ENCODE data around the gene FBXO21.

FBXO21 gene

DNA sequence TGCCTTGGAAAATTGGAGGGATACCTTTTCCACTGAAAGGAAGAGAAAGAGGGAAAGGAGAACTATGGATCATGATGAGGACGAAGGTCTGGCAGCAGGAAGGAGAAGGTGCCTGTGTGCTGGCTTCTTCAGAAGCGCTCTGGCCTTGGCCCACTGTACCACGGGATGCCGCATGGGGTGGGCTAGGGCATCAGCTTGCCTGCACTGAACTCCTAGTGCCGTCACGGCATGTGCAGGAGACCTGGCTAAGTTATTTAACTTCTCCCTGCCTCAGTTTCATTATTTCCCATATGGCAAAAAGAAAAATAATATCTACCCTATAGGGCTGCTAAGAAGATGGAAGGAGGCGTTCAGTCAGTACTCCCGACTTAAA, 28.1 kb downstream of the FBXO21 start:
- DNase-seq, result no peak

GRCh38 chr12:117161460-117162166, 28.7 kb downstream of the FBXO21 start:
- DNase-seq, result no peak

- peak; percentile 43 for DNase-seq
These were observed 30.6 kb downstream of the FBXO21 start for GRCh38 chr12:117159674-117160073.

GRCh38 chr12:117158911-117159553, 31.2 kb downstream of the FBXO21 start:
- no peak for DNase-seq

DNA sequence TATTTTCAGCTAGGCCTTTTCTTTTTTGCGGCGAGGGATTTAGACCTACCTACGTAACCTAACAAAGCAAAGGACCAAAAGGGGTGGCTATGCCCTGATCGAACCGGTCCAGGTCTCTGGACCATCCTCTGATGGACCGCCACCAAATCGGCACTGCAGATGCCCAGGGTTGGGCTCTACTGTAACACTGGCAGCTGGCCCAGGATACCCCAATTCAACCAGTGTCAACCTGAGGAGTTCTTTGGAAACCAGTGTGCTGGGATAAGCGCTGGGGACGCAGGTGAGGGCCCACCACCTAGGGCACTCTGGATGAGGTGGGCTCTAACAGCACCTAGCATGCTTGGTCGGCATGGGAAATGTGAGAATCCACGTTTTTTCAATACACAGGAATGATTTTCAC, 32.2 kb downstream of the FBXO21 start:
- DNase-seq, result no peak

DNA sequence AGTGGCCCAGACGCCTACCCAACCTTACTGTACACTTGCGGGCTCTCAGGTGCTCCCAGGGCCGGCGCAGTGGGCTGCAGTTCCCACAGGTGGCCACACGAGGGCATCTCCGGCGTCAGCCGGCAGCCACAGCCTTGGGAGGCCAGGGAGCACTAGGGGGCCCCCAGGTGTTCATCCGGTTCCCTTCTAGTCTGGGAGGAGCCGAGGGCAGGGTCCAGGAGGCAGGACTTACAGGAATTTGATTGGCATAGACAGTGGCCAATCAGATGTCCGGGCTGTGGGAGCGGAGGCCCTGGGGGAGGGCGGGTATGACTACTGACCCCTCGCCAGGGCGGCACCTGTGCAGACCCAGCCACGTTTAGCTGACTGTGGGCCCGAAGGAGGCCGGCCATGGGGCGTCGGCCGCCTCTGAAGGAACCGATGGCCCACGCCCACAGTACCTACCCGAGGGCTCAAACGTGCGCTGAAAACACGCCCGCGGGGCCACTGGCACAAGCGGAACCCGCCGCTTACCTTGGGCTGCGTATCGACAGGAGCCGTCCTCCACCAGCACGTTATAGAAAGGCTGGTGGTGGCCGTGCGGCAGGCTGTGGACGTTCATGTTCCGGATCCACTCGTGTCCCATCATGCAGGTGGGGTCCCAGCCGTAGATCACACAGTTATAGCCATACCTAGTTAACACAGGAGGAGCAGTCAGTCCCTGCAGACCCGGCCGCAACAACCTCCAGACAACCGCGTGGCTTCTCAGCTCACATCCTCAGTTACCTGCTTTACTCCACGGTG, 34.8 kb downstream of the FBXO21 start:
- peak; percentile 93 for DNase-seq

DNA sequence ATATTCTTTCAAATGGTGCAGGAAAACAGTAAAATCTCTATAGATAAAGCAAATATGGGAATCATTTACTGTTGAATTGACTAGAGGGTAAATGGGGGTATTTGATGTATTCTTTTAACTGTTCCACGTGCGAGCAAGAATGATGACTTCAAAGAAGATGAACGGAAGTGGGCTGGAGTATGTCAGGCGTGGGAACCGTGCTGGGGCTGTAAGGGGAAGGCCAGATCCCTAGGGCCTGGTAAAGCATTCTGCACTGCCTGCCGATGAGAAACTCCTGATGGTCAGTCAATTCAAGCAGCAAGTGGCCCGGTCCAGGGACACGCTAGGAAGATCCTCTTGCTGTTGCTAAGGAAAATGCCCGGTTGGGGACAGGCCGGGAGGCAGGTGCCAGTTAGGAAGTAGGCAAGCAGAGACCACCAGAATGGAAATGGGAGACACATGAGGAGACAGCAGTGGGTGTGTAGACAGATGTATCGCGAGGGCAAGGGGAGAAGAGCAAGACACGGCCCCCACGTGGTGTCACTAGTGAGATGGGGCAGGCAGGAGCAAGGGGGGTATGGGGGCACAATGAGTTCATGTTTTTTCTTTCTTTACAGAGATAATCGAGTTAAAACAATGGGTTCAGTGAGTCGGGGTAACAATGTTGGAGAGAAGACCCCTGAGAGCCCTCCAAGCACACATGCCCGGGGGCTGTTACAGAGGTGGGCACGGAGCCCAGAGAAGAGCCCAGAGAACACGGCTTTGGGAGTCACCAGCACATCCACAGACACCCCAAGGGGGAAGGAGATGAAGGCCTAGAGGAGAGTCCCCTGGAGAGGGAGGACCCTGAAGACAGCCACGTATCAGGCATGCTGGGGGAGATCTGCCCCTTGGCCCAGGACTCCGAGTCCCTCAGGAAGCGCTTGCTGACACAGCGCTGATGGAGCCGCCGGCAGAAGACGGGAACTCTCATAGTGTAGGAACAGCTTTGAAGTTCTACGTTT, 37.2 kb downstream of the FBXO21 start:
- no peak for DNase-seq

DNA sequence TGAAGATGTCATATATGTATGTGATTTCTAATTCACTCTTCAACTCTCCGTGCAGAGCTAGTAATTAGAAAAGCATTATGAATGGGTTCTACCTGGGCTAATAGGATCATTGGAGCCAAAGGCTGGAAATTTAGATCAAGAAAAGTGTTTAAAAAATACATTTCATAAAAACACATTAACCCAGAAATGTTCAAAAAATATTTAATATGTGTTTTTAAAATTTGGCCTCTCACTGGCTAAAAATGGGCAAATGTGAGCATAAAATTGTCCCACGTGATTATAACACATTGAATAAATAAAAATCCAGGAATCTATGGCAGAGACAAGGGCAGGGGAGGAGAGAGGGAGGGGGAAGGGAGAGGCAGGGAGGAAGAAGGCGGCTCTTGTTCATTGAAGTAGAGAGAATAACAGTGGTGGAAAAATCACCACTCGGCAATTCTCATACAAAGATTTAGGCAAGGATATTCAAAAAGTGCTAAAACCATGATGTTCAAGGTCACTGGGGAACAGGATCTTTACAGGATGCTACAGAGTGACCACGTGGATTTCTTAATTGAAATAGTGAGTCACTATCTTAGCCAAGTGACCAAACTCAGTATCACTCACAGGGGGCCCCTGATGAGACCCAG, 38.8 kb downstream of the FBXO21 start:
- DNase-seq, result no peak

GRCh38 chr12:117149431-117149830, 40.8 kb downstream of the FBXO21 start:
- DNase-seq, result no peak

DNA sequence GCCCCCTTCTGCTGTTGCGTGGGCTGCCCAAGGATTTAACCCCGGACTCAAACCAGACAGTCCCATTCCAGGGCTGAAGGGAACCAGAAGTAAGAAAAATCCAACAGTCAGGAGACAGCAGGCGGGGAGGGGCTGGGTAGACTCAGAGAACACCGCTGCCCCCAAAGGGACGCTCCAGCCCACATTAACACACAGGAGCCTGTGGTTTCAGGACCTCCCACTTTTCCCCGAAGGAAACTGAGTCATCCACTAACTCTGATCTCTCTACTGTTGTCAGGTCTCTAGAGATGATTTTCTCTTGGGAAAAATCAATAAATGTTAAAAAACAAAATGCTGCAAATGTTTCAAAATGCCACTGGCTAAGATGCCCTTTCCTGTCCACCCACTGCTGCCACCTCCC, 41.6 kb downstream of the FBXO21 start:
- DNase-seq, result no peak

- no peak for DNase-seq
These were observed 42.6 kb downstream of the FBXO21 start for GRCh38 chr12:117147639-117148038.

GRCh38 chr12:117145597-117146154, 44.6 kb downstream of the FBXO21 start:
- no peak for DNase-seq

GRCh38 chr12:117144599-117144998, 45.7 kb downstream of the FBXO21 start:
- DNase-seq, result no peak

- peak; percentile 92 for DNase-seq
These were observed 47.2 kb downstream of the FBXO21 start for GRCh38 chr12:117143008-117143532.

DNA sequence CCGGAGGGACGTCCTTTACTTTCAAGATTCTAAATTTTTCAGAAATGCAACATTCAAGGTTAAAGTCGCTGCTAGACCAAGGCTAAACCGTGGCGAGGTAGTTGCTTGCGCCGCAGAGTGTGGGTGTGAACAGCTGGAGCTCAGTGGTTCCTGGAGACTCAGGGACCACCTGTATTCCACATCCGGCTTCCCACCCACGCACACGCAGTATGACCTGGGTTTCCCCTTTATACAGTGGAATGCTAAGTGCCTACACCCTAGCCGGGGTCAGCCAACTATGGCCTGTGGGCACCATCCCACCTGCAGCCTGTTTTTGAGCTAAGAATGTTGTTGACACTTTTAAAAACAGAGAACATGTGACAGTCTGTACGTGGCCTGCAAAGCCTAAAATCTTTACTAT, 48.2 kb downstream of the FBXO21 start:
- DNase-seq, result no peak

- DNase-seq, result no peak
These were observed 49.0 kb downstream of the FBXO21 start for GRCh38 chr12:117141097-117141898.

DNA sequence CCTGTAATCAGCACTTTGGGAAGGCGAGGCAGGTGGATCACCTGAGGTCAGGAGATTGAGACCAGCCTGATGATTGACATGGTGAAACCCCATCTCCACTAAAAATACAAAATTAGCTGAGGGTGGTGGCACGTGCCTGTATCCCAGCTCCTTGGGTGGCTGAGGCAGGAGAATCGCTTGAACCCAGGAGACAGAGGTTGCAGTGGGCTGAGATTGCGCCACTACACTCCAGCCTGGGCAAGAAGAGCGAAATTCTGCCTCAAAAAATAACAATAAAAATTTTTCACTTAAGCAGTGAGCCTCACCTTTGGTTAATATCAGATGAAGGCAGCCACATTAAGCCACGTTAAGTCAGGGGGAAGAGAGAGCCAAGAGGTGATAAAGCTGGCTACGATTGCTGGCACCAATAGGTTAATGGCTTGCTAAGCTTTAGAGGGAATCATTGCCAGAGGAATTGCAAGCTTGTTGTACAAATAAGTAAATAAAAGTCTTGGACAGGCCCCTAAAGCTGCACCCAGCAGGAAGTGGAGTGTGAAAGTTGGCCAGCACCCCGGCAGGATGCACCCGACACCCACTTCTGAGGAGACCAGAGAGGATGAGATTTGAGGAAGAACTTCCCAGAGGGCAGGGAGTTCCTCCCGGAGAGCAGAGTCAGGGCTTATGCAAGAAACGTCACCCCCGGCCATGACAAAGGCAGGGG, 49.7 kb downstream of the FBXO21 start:
- no peak for DNase-seq

GRCh38 chr12:117139025-117139717, 51.1 kb downstream of the FBXO21 start:
- DNase-seq, result no peak

GRCh38 chr12:117134721-117135120, 55.5 kb downstream of the FBXO21 start:
- DNase-seq, result no peak

DNA sequence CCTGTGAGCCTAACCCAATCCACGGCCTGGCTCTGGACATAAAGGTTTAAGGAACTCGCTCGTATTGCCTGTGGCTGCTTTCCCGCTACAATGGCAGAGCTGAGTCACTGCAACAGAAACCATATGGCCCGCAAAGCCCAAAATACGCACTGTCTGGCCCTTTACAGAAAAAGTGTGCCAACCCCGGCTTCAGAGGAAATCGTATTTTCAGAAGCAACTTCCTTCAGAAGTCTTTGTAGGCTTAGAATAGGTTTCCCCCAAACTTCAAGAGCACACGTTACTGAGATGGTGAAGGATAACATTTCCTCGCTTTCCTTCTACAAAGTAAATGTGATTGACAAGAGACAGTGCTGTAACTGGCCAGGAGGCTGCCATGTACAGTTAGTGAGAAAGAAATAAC, 56.2 kb downstream of the FBXO21 start:
- no peak for DNase-seq

All from NCI-H69 (cell line).